Osteoblast (primary cell): ENCODE measurements around the gene ADGRD1. TPM values are rescaled to one million over a fixed set of nuclear protein-coding genes. Genes with fewer than 3 reads are reported as not detected.

Experiments used
- DNase-seq: peaks from one replicate; pipeline ENCODE4 v3.0.0; 2011; ENCODE audit warnings: low spot score, mixed read lengths; ENCODE audit not compliant: insufficient read length; ENCODE audit errors: missing footprints
- H2AFZ ChIP-seq: 2 replicates; pipeline ENCODE4 v1.6.0; 2011; ENCODE audit warnings: mild to moderate bottlenecking, low read length
- H3K27ac ChIP-seq: 2 replicates; pipeline ENCODE4 v1.5.1; 2011; ENCODE audit warnings: mild to moderate bottlenecking, low read depth, low read length, moderate library complexity
- H3K27me3 ChIP-seq: 2 replicates; pipeline ENCODE4 v1.6.0; 2012; ENCODE audit warnings: mild to moderate bottlenecking, control low read depth, inconsistent platforms, low read length, moderate library complexity; ENCODE audit not compliant: insufficient read depth
- H3K36me3 ChIP-seq: 2 replicates; pipeline ENCODE4 v1.5.1; 2011; ENCODE audit warnings: mild to moderate bottlenecking, low read length, control low read depth, moderate library complexity; ENCODE audit not compliant: insufficient read depth
- H3K4me1 ChIP-seq: 2 replicates; pipeline ENCODE4 v1.5.1; 2011; ENCODE audit warnings: mild to moderate bottlenecking, low read length, control low read depth, moderate library complexity; ENCODE audit not compliant: insufficient read depth
- H3K4me2 ChIP-seq: 2 replicates; pipeline ENCODE4 v1.6.0; 2011; ENCODE audit warnings: mild to moderate bottlenecking, low read length; ENCODE audit not compliant: insufficient read depth
- H3K4me3 ChIP-seq: fragments of 200-600 bp; sonication (generic); 3 replicates; pipeline ENCODE4 v1.5.1; 2012; ENCODE audit warnings: mild to moderate bottlenecking, low read length, inconsistent platforms; ENCODE audit not compliant: insufficient read depth
- H3K79me2 ChIP-seq: 2 replicates; pipeline ENCODE4 v1.6.0; 2012; ENCODE audit warnings: mild to moderate bottlenecking, low read length, control low read depth, inconsistent platforms; ENCODE audit not compliant: insufficient read depth
- H3K9me3 ChIP-seq: 2 replicates; pipeline ENCODE4 v1.5.1; 2011; ENCODE audit warnings: low read depth, low read length, control low read depth
- H4K20me1 ChIP-seq: 2 replicates; pipeline ENCODE4 v1.6.0; 2012; ENCODE audit warnings: mild to moderate bottlenecking, low read length, control low read depth; ENCODE audit not compliant: insufficient read depth
- total RNA-seq: library from RNA; depleted of rRNA; stranded (reverse); fragments of >200 nt; gene quantifications from 2 replicates; pipeline ENCODE4 v1.2.3, GENCODE V29; 2012
- TF ChIP-seq, protein P1 (sequence below): IDR thresholded peaks from 2 replicates; pipeline ENCODE4 v1.5.1; 2011; ENCODE audit warnings: mild to moderate bottlenecking, low read depth, low read length, moderate library complexity; ENCODE audit errors: extremely low read depth

The ADGRD1 gene
- total RNA-seq, 1 donor = 0.72 TPM

DNA sequence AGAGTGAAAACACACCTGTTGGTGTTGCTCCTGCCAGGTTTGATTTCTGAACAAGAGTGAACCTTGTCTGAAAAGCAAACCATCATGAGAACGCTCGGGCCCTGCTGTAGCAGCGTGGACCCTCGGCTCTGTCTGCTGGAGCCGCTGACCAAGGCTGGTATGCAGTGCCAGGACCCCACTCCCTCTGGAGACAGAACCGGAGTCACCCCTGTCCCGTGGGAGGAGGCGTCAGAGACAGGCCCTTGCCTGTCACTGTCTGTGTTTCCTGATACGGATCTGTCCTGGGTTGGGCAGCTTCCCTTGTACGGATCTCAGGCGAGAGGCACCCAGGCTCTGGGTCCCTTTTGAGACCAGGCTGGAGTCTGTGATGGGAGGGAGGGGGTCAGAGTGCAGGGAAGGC, 111.6 kb downstream of the ADGRD1 start:
- no peaks in the 10 kb centered on the region for H4K20me1 ChIP-seq
- no peak overlapping the region for H3K4me2 ChIP-seq
- H3K27ac ChIP-seq = no peak overlapping the region
- H3K4me1 ChIP-seq = no peaks in the 10 kb centered on the region
- H3K36me3 ChIP-seq = no peaks in the 10 kb centered on the region
- TF ChIP-seq, protein P1, sequence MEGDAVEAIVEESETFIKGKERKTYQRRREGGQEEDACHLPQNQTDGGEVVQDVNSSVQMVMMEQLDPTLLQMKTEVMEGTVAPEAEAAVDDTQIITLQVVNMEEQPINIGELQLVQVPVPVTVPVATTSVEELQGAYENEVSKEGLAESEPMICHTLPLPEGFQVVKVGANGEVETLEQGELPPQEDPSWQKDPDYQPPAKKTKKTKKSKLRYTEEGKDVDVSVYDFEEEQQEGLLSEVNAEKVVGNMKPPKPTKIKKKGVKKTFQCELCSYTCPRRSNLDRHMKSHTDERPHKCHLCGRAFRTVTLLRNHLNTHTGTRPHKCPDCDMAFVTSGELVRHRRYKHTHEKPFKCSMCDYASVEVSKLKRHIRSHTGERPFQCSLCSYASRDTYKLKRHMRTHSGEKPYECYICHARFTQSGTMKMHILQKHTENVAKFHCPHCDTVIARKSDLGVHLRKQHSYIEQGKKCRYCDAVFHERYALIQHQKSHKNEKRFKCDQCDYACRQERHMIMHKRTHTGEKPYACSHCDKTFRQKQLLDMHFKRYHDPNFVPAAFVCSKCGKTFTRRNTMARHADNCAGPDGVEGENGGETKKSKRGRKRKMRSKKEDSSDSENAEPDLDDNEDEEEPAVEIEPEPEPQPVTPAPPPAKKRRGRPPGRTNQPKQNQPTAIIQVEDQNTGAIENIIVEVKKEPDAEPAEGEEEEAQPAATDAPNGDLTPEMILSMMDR = no peak
- no peaks in the 10 kb centered on the region for H3K79me2 ChIP-seq
- H2AFZ ChIP-seq = no peak overlapping the region
- DNase-seq = no peak
- no peak overlapping the region for H3K4me3 ChIP-seq
- H3K27me3 ChIP-seq = no peaks in the 10 kb centered on the region
- H3K9me3 ChIP-seq = no peaks in the 10 kb centered on the region

DNA sequence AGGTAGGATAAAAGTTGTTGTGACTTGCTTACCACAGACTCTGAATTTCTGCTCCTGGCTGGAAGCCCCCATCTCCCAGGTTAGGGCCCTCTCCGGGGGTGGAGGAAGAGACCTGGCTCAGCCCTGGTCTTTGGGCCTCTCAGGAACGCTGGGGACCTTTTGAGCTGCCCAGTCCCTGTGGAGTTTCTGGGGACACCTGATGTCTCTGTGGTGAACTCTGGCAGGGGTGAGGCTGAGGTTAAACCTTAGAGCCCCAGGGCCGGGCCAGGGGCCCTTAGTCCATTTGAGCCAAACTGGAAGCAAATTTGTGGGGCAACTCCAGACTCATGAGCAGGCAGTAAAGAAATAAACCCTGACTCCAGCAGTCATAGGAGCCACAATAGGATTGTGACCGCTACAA, 112.1 kb downstream of the ADGRD1 start:
- Histone ChIP-seq H4K20me1 (no peaks in the 10 kb centered on the region), H3K27me3 (no peaks in the 10 kb centered on the region), H3K4me3 (no peak overlapping the region), H3K9me3 (no peaks in the 10 kb centered on the region), H3K27ac (no peak overlapping the region), H3K79me2 (no peaks in the 10 kb centered on the region), H3K36me3 (no peaks in the 10 kb centered on the region), H3K4me2 (no peak overlapping the region), H2AFZ (no peak overlapping the region), H3K4me1 (no peaks in the 10 kb centered on the region)
- TF ChIP-seq, protein P1 = no peak
- DNase-seq = no peak

DNA sequence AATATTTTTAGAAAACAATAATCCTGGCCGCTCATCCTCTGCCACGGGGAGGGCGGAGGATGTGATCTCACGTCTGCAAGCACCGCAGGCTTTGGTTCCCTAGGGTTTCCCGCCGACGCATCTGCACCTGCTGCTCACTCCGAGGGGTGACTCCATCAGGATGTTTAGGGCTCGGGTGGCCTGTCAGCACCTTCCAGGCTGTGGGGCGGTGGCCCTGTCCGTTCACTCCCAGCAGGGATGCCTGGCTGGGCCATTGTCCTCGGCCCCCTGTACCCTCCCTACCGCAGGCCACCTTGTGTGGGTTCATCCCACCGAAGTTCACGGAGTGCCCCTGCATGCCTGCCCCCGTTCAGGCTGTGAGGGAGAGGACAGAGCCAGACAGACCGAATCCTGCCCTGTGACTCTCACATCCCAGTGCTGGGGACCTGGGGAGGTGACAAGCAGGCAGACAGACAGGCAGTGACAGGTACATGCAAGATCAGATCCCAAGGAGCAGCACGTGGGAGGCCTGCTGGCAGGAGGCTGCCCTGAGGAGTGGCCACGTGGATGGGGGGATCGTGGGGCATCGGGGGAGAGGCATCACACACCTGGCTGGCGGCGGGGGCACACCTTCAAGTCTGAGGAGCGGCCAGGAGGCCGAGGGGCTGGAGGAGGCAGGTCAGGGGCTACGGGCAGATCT, 112.6 kb downstream of the ADGRD1 start:
- Histone ChIP-seq H3K27ac (no peak overlapping the region), H3K4me2 (no peak overlapping the region), H3K9me3 (no peaks in the 10 kb centered on the region), H2AFZ (no peak overlapping the region), H3K4me3 (no peak overlapping the region), H3K79me2 (no peaks in the 10 kb centered on the region), H4K20me1 (no peaks in the 10 kb centered on the region), H3K27me3 (no peaks in the 10 kb centered on the region), H3K36me3 (no peaks in the 10 kb centered on the region), H3K4me1 (no peaks in the 10 kb centered on the region)
- TF ChIP-seq, protein P1 = no peak
- DNase-seq = peak; percentile 36

DNA sequence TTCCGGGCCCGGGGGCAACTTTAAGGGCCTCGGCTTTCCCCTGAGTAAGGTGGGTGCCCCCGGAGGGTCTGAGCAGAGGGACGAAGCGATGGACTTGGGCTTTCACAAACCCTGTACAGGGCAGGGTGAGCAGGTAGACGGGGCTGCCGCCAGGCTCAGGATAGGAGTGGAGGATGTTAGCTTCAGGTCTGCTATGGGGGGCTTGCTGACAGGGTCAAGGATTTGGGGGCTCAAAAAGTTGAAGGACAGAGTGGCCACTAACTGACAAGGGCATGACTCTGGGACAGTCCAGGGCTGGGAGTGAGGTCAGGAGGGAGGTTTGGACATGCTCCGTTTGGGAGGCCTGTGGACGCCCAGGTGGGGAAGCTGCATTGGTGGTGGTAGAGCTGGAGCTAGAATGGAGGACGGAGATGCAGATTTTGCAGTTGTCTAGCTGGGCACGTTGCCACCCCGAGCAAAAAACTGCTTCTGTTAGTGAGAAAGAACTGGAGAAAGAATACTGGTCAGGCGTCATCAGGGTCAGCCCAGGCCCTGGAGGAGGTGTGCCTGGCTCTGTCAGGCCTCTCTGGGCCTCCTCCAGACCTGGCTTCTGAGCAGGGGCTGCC, 113.3 kb downstream of the ADGRD1 start:
- Histone ChIP-seq H3K9me3 (no peaks in the 10 kb centered on the region), H3K79me2 (no peaks in the 10 kb centered on the region), H3K4me1 (no peaks in the 10 kb centered on the region), H3K27me3 (no peaks in the 10 kb centered on the region), H3K36me3 (no peaks in the 10 kb centered on the region), H3K4me2 (no peak overlapping the region), H3K27ac (no peak overlapping the region), H3K4me3 (no peak overlapping the region), H2AFZ (no peak overlapping the region), H4K20me1 (no peaks in the 10 kb centered on the region)
- no peak for DNase-seq
- TF ChIP-seq, protein P1 = no peak
